PC-9 (cell line): ENCODE measurements around the gene COP1. TPM values are rescaled to one million over a fixed set of nuclear protein-coding genes. Genes with fewer than 3 reads are reported as not detected.

ENCODE experiments used
- BruUV-seq: library from RNA; stranded (reverse); fragments of 400-500 nt; replicated peaks from 2 replicates; lab custom pipeline; 2021; lab: Mats Ljungman, UMichigan
- CTCF ChIA-PET: fragments of 300-600 bp; sonication (Branson Sonifier 250); formaldehyde crosslinking; loops from one replicate; lab custom pipeline; 2022; ENCODE audit warnings: antibody characterized with exemption; lab: Charles Lee
- POLR2A ChIA-PET: fragments of 300-600 bp; sonication (Branson Sonifier 250); formaldehyde crosslinking; loops from one replicate; lab custom pipeline; 2022; ENCODE audit warnings: antibody characterized with exemption; ENCODE audit not compliant: unreplicated experiment; lab: Charles Lee
- DNase-seq, 2 experiments: peaks; one replicate each; pipeline versions ENCODE4 v3.0.0 to v3.0.0-alpha.2; 2015 to 2022; ENCODE audit warnings: mixed read lengths in 1 of 2
- H2AFZ ChIP-seq: fragments of 200-600 bp; sonication (generic); 2 replicates; pipeline ENCODE4 v1.8.1; 2017; ENCODE audit warnings: antibody characterized with exemption
- H3F3A ChIP-seq: fragments of 200-600 bp; sonication (generic); 2 replicates; pipeline ENCODE4 v1.8.1; 2017; ENCODE audit warnings: antibody characterized with exemption, mild to moderate bottlenecking, low read depth; ENCODE audit not compliant: insufficient read depth
- H3K27ac ChIP-seq: fragments of 200-600 bp; sonication (generic); 2 replicates; pipeline ENCODE4 v1.6.1; 2016; ENCODE audit warnings: mixed run types
- H3K27me3 ChIP-seq: fragments of 200-600 bp; sonication (generic); 2 replicates; pipeline ENCODE4 v1.6.1; 2016; ENCODE audit warnings: low read depth, mixed run types; ENCODE audit not compliant: insufficient read depth
- H3K36me3 ChIP-seq: fragments of 200-600 bp; sonication (generic); 2 replicates; pipeline ENCODE4 v1.6.1; 2016; ENCODE audit warnings: low read depth, mixed run types
- H3K4me1 ChIP-seq: fragments of 200-600 bp; sonication (generic); replicated peaks from 2 replicates; pipeline ENCODE4 v1.6.1; 2016; ENCODE audit warnings: mixed run types; ENCODE audit not compliant: insufficient read depth
- H3K4me2 ChIP-seq: fragments of 200-600 bp; sonication (generic); 2 replicates; pipeline ENCODE4 v1.6.1; 2017; ENCODE audit warnings: mixed run types
- H3K4me3 ChIP-seq: fragments of 200-600 bp; sonication (generic); 2 replicates; pipeline ENCODE4 v1.6.1; 2016; ENCODE audit warnings: mixed run types
- H3K79me2 ChIP-seq: fragments of 200-600 bp; sonication (generic); 2 replicates; pipeline ENCODE4 v1.6.1; 2017; ENCODE audit warnings: low read depth, mixed run types
- H3K9me2 ChIP-seq: fragments of 200-600 bp; sonication (generic); 2 replicates; pipeline ENCODE4 v1.8.1; 2017; ENCODE audit warnings: mild to moderate bottlenecking; ENCODE audit not compliant: insufficient read depth
- H3K9me3 ChIP-seq: fragments of 200-600 bp; sonication (generic); 2 replicates; pipeline ENCODE4 v1.8.1; 2016; ENCODE audit warnings: low read depth; ENCODE audit not compliant: insufficient read depth
- H4K20me1 ChIP-seq: fragments of 200-600 bp; sonication (generic); 2 replicates; pipeline ENCODE4 v1.8.1; 2017; ENCODE audit not compliant: insufficient read depth
- CTCF ChIP-seq: fragments of 200-600 bp; sonication (generic); conservative IDR thresholded peaks from 2 replicates; pipeline ENCODE4 v1.6.1; 2017; ENCODE audit warnings: mixed run types, antibody characterized with exemption, mild to moderate bottlenecking, moderate library complexity
- EZH2 ChIP-seq: fragments of 200-600 bp; sonication (generic); IDR thresholded peaks from 2 replicates; pipeline ENCODE4 v1.8.0; 2017; ENCODE audit warnings: antibody characterized with exemption, low read depth
- intact Hi-C: fragments of 100-400 bp; cut with micrococcal nuclease; formaldehyde crosslinking; loops from one replicate; pipeline ENCODE4 v1.10.0; 2022; ENCODE audit not compliant: unreplicated experiment
- total RNA-seq: library from RNA; stranded (reverse); gene quantifications from 2 replicates; pipeline ENCODE4 v1.2.3, GENCODE V29; 2021

The COP1 gene
- total RNA-seq, 1 experiment from 2014 or later, result 38.0 TPM

- intact Hi-C loops, result no loop called here
- Histone ChIP-seq H3K9me2 (no peaks in the 10 kb centered on the region), H2AFZ (no peak overlapping the region), H3K9me3 (no peaks in the 10 kb centered on the region), H3K4me2 (no peak overlapping the region), H3K4me3 (no peak overlapping the region), H3K79me2 (peaks cover 69% of the 10 kb centered on the region), H4K20me1 (peaks cover 19% of the 10 kb centered on the region; the same call in 1 of the 2 replicates), H3K4me1 (no peaks in the 10 kb centered on the region), H3K27ac (no peak overlapping the region), H3K36me3 (0 out of 2 replicates have a peak, but pooled peaks cover 10% of the 10 kb centered on the region), H3F3A (no peaks in the 10 kb centered on the region), H3K27me3 (no peaks in the 10 kb centered on the region)
- ChIA-PET POLR2A (no interaction called here), CTCF (no interaction called here)
- no peak for DNase-seq
- no TSS peak for BruUV-seq
- TF ChIP-seq CTCF (no peak), EZH2 (no peak)
These were observed 23.5 kb downstream of the COP1 start for GRCh38 chr1:176183618-176184017.

GRCh38 chr1:176178316-176178715 is 28.8 kb downstream of the COP1 start:
- Histone ChIP-seq H3K36me3 (0 out of 2 replicates have a peak, but pooled peaks cover 14% of the 10 kb centered on the region), H3K4me2 (no peak overlapping the region), H3K9me2 (no peaks in the 10 kb centered on the region), H2AFZ (no peak overlapping the region), H3K4me3 (no peak overlapping the region), H3K27me3 (no peaks in the 10 kb centered on the region), H3K9me3 (no peaks in the 10 kb centered on the region), H3K27ac (0 out of 2 replicates have a peak overlapping the region, but pooled peaks have one; percentile 24), H3K4me1 (no peaks in the 10 kb centered on the region), H3F3A (no peaks in the 10 kb centered on the region), H3K79me2 (peaks cover 31% of the 10 kb centered on the region; the same call in 1 of the 2 replicates), H4K20me1 (peaks cover 5% of the 10 kb centered on the region; the same call in 1 of the 2 replicates)
- intact Hi-C loops, result no loop called here
- no peak for TF ChIP-seq CTCF
- TF ChIP-seq EZH2, result no peak
- BruUV-seq, result no TSS peak
- DNase-seq, result no peak
- ChIA-PET POLR2A (no interaction called here), CTCF (no interaction called here)

GRCh38 chr1:176177764-176178163 is 29.3 kb downstream of the COP1 start:
- H3K9me2 ChIP-seq, result no peaks in the 10 kb centered on the region
- 0 out of 2 replicates have a peak, but pooled peaks cover 14% of the 10 kb centered on the region for H3K36me3 ChIP-seq
- no peaks in the 10 kb centered on the region for H3K27me3 ChIP-seq
- TF ChIP-seq EZH2 (no peak), CTCF (no peak)
- no TSS peak for BruUV-seq
- H3K4me2 ChIP-seq, result no peak overlapping the region
- no peaks in the 10 kb centered on the region for H3K4me1 ChIP-seq
- H4K20me1 ChIP-seq, result peaks cover 5% of the 10 kb centered on the region; the same call in 1 of the 2 replicates
- H3K27ac ChIP-seq, result 0 out of 2 replicates have a peak overlapping the region, but pooled peaks have one; percentile 24
- no peak overlapping the region for H2AFZ ChIP-seq
- H3K4me3 ChIP-seq, result no peak overlapping the region
- no peaks in the 10 kb centered on the region for H3F3A ChIP-seq
- H3K9me3 ChIP-seq, result no peaks in the 10 kb centered on the region
- intact Hi-C loops, result no loop called here
- ChIA-PET POLR2A (no interaction called here), CTCF (no interaction called here)
- DNase-seq, result no peak
- H3K79me2 ChIP-seq, result peaks cover 30% of the 10 kb centered on the region; the same call in 1 of the 2 replicates
